GM06990 (cell line): Measurements from ENCODE around the gene SYNPO2.
A peak's percentile ranks its signal among the peaks of the same experiment; 100 is the strongest.
"Not testable (repeated sequence)": the region's sequence is repeated elsewhere in the genome, so short reads cannot be mapped to it uniquely, and the experiment has no call there.

ENCODE experiments used
- DNase-seq: peaks from one replicate; pipeline ENCODE4 v3.0.0-alpha.2; 2011; ENCODE audit not compliant: insufficient read length; ENCODE audit errors: extremely low read depth
- H3K27me3 ChIP-seq: replicated peaks from 2 replicates; pipeline ENCODE4 v1.6.0; 2011; ENCODE audit warnings: low read length; ENCODE audit not compliant: control insufficient read depth, insufficient read depth
- H3K36me3 ChIP-seq: 2 replicates; pipeline ENCODE4 v1.5.1; 2011; ENCODE audit warnings: low read length; ENCODE audit not compliant: control insufficient read depth, insufficient read depth
- H3K4me3 ChIP-seq: replicated peaks from 2 replicates; pipeline ENCODE4 v1.5.1; 2011; ENCODE audit warnings: low read depth, mild to moderate bottlenecking, control low read depth, low read length
- TF ChIP-seq, protein P1 (sequence below): IDR thresholded peaks from 2 replicates; pipeline ENCODE4 v1.5.1; 2011; ENCODE audit warnings: low read length, control low read depth, mild to moderate bottlenecking, inconsistent platforms; ENCODE audit not compliant: insufficient read depth, poor library complexity, severe bottlenecking

SYNPO2 gene

DNA sequence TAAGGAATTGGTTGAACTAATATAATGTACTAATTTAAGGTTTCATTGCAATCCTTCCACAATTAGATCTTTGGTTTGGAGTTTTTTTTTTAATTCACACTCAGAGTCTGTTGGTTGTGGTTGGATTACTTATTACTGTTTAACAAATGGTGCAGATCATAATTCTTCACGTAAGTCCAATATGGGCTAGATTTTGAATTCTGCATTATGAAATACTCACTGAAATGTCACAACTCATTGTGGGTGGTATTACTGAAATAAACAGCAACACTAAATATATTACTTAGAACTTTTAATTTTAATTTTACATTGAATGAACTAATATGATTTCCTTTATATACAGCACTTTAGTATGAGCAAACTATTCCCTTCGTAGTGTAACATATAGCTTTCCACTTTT is 152.7 kb downstream of the SYNPO2 start:
- Histone ChIP-seq H3K4me3 (no peak overlapping the region), H3K27me3 (no peaks in the 10 kb centered on the region), H3K36me3 (no peaks in the 10 kb centered on the region)
- DNase-seq = no peak
- TF ChIP-seq, protein P1, sequence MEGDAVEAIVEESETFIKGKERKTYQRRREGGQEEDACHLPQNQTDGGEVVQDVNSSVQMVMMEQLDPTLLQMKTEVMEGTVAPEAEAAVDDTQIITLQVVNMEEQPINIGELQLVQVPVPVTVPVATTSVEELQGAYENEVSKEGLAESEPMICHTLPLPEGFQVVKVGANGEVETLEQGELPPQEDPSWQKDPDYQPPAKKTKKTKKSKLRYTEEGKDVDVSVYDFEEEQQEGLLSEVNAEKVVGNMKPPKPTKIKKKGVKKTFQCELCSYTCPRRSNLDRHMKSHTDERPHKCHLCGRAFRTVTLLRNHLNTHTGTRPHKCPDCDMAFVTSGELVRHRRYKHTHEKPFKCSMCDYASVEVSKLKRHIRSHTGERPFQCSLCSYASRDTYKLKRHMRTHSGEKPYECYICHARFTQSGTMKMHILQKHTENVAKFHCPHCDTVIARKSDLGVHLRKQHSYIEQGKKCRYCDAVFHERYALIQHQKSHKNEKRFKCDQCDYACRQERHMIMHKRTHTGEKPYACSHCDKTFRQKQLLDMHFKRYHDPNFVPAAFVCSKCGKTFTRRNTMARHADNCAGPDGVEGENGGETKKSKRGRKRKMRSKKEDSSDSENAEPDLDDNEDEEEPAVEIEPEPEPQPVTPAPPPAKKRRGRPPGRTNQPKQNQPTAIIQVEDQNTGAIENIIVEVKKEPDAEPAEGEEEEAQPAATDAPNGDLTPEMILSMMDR = no peak

DNA sequence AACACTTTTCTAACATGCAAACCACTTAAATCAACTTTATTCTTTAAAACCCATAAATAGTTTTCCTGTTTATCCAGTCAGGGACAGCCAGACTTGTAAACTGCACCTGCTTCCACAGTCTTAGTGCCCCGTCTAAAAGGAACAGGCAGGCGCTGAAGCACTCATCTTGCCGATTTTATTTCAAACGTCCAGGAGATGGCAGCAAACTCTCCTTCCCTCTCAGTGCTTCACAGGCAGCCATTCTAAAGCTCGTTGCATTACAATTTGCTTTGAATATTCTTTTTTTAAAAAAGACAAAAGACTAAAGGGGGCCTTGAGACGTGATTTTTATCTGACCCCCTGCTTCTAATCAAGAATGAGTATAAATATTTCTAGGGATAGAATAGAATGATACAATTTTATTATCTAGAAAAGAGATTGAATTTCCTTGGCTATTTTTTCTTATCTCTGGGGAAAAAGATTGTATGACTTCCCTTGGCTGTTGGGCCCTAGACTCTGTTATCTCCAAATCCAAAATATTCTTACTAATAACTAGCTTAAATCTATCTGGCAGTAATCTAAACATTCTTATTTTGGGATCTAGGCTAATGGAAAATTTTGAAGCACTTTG is 153.4 kb downstream of the SYNPO2 start:
- H3K4me3 ChIP-seq = no peak overlapping the region

DNA sequence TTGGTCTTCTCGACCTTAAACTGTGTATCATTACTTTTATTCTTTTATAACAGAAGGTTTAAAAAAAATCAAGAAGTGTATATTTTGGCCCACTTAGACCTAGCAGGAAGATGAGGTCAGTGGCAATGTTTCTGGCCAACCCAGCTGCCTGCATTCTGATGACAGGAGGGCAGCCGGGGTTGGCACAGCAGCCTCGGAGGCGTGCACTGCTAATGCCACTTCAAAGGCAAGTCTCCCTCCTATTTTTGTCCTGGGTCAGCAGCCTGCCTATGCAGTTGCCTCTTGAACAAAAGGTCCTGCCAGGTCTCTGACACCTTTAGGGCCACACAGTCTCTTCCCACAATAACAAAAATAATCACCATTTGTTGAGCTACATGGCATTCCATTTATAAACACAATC is 157.6 kb downstream of the SYNPO2 start:
- no peaks in the 10 kb centered on the region for H3K27me3 ChIP-seq
- no peaks in the 10 kb centered on the region for H3K36me3 ChIP-seq
- TF ChIP-seq, protein P1 = no peak
- no peak for DNase-seq
- H3K4me3 ChIP-seq = no peak overlapping the region

More for the DNA sequence above, 153.4 kb downstream of the SYNPO2 start:
- Histone ChIP-seq H3K27me3 (no peaks in the 10 kb centered on the region), H3K36me3 (no peaks in the 10 kb centered on the region)
- TF ChIP-seq, protein P1 = peak; percentile 73
- DNase-seq = peak; percentile 35

- not testable (repeated sequence) for DNase-seq, H3K36me3 ChIP-seq, H3K4me3 ChIP-seq, H3K27me3 ChIP-seq
Measured at GRCh38 chr4:119047059-119047458, 158.4 kb downstream of the SYNPO2 start.

- TF ChIP-seq, protein P1 = no peak
Measured at GRCh38 chr4:119048446-119048845, 159.8 kb downstream of the SYNPO2 start.

DNA sequence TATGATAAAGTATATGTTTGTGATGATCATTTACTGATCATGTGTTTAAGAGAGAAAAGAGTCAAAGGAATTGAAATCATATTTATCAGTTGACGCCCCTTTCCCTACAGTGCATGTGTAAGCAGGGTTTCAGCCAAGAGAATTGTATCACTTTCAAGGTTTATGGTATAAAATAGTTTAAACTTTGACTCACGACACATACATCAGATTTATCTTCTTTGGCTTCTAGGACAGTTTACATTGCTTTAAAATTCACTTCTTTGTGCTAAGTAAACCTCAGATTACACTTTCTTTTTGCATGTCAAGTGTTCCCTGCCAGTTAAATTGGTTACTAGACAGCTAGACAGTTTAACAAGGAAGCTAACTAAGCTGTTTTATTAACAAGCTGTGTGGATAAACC is 160.7 kb downstream of the SYNPO2 start:
- H3K36me3 ChIP-seq = no peaks in the 10 kb centered on the region
- DNase-seq = no peak
- no peaks in the 10 kb centered on the region for H3K27me3 ChIP-seq
- TF ChIP-seq, protein P1 = no peak
- H3K4me3 ChIP-seq = no peak overlapping the region

More at GRCh38 chr4:119048446-119048845, 159.8 kb downstream of the SYNPO2 start:
- DNase-seq = no peak
- Histone ChIP-seq H3K36me3 (no peaks in the 10 kb centered on the region), H3K4me3 (no peak overlapping the region), H3K27me3 (no peaks in the 10 kb centered on the region)
